Pancreas (tissue), 10 donors: ENCODE measurements around the gene RAP2A. TPM values are rescaled to one million over a fixed set of nuclear protein-coding genes. Genes with fewer than 3 reads are reported as not detected.

Source experiments
- ATAC-seq, 4 donors: fragments of 200-7000 bp; cut with Tn5 transposase; one replicate each; pipeline versions ENCODE4 v1.8.0 to v1.9.1; 2020; ENCODE audit warnings: mild to moderate bottlenecking in 4 of 4, moderate library complexity in 4 of 4
- DNase-seq, 6 donors: peaks; one replicate each; pipeline ENCODE4 v3.0.0-alpha.2; 2020
- FAIRE-seq: peaks from 2 replicates; lab custom pipeline; 2012; peaks lifted over from hg19 to GRCh38; lab: Jason Lieb, UNC
- H3K27ac ChIP-seq, 4 donors: fragments of 200-600 bp; sonication (generic); 1 replicate in 3 of 4; 2 replicates in 1 of 4; pipeline versions ENCODE4 v1.5.0 to v1.8.0; 2020
- H3K27me3 ChIP-seq, 4 donors: fragments of 200-600 bp; one replicate each; pipeline ENCODE4 v1.8.0; 2021
- H3K36me3 ChIP-seq, 3 donors: fragments of 200-600 bp; sonication (generic) in 1 of 3; one replicate each; pipeline versions ENCODE4 v1.5.0 to v1.8.0; 2020 to 2021
- H3K4me1 ChIP-seq, 3 donors: fragments of 200-600 bp; one replicate each; pipeline ENCODE4 v1.8.0; 2021
- H3K4me3 ChIP-seq, 4 donors: fragments of 200-600 bp; sonication (generic) in 2 of 4; one replicate each; pipeline versions ENCODE4 v1.5.0 to v1.8.0; 2020 to 2021
- H3K9me3 ChIP-seq, 4 donors: fragments of 200-600 bp; one replicate each; pipeline ENCODE4 v1.8.0; 2021
- CTCF ChIP-seq, 4 donors: fragments of 200-600 bp; sonication (generic) in 3 of 4; IDR thresholded peaks; one replicate each; pipeline versions ENCODE4 v1.5.0 to v1.8.0; 2021; ENCODE audit warnings: antibody characterized with exemption in 4 of 4
- WGBS, 2 donors: extraction: QIAGEN DNeasy Blood & Tissue Kit; methylation state at CpG; one replicate each; pipeline ENCODE4 v1.1.7; 2013; 5-methylcytosine and 5-hydroxymethylcytosine counted together
- intact Hi-C, 3 donors: fragments of 100-400 bp; cut with DNase I; formaldehyde crosslinking; loops; one replicate each; pipeline versions ENCODE4 v1.11.1 to v1.14.2; 2022
- polyA plus RNA-seq, 2 donors: library from polyadenylated mRNA; stranded (reverse); fragments of 200-250 nt; gene quantifications; one replicate each; pipeline ENCODE4 v1.2.3, GENCODE V29; 2013
- total RNA-seq, 6 donors: library from RNA; stranded (reverse); fragmentation: NEBNext Ultra II Directional in 4 of 6; extraction: Animal tissue kit (Norgen Biotek cat#: 25700) in 4 of 6; gene quantifications; one replicate each; pipeline versions ENCODE4 v1.2.1 to v1.2.4, GENCODE V29; 2021 to 2023
- donor health status: healthy with polysubstance abuse.
- donor health status: DM: no; HTN: no; CAD: no; lungs with moderate emphysema.
- donor health status: DM: no; HTN: no; CAD: no.
- donor health status: control.
- donor health status: control.
- donor health status: Bipolar disorder and iron deficiency.
- donor health status: DM: yes; HTN: yes; CAD: no.
- donor health status: DM: no; HTN: no; CAD: no.
- donor health status: DM: no; HTN: no; CAD: no.
- donor health status: DM: yes; HTN: yes; CAD: no.

The RAP2A gene
- total and polyA plus RNA-seq, 8 donors: 1.7 to 18.1 (median 5.0) TPM

DNA sequence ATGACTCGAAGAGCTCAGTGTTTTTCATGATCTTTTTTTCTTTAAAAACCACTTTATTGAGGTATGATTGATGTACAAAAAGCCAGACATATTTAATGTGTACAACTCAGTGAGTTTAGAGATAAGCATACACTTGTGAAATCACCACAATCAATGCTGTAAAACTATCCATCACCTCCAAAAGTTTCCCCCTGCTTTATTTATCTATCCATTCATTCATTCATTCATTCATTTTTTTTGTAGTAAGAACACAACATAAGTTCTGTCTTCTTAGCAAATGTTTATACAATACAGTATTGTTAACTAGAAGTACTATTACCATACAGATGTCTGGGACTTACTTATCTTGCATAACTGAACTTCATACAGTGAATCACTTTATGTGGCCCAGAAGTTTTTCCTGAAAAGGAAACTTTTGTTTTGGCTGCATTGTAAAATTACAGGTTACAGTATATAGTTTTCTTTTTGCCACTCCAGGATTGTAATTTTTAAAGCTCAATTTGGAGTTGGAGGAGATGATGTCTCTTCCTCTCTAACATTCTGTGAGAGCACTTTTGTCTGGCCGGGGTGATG lies 6.7 kb downstream of the RAP2A start:
- DNase-seq: no peak
- Histone ChIP-seq H3K27ac (no peak overlapping the region), H3K4me1 (peaks cover 0 to 3% (median under 1%) of the 10 kb centered on the region in 3 donors), H3K27me3 (no peaks in the 10 kb centered on the region), H3K4me3 (no peak overlapping the region), H3K9me3 (no peaks in the 10 kb centered on the region), H3K36me3 (no peaks in the 10 kb centered on the region)
- intact Hi-C loops: no loop called here
- no peak for FAIRE-seq
- WGBS, 2 donors: 56 to 60% methylated on average over 2 of the region's 2 CpGs
- TF ChIP-seq CTCF (IDR thresholded peaks at IDR 0.05): no peak
- ATAC-seq: no peak

- DNase-seq: no peak
- intact Hi-C loops: no loop called here
- Histone ChIP-seq H3K27ac (no peak overlapping the region), H3K4me1 (no peaks in the 10 kb centered on the region), H3K27me3 (no peaks in the 10 kb centered on the region), H3K4me3 (no peak overlapping the region), H3K9me3 (no peaks in the 10 kb centered on the region), H3K36me3 (no peaks in the 10 kb centered on the region)
- no peak for ATAC-seq
- no peak for TF ChIP-seq CTCF (IDR thresholded peaks at IDR 0.05)
- no peak for FAIRE-seq
These were observed 7.4 kb downstream of the RAP2A start for GRCh38 chr13:97441368-97441767.

DNA sequence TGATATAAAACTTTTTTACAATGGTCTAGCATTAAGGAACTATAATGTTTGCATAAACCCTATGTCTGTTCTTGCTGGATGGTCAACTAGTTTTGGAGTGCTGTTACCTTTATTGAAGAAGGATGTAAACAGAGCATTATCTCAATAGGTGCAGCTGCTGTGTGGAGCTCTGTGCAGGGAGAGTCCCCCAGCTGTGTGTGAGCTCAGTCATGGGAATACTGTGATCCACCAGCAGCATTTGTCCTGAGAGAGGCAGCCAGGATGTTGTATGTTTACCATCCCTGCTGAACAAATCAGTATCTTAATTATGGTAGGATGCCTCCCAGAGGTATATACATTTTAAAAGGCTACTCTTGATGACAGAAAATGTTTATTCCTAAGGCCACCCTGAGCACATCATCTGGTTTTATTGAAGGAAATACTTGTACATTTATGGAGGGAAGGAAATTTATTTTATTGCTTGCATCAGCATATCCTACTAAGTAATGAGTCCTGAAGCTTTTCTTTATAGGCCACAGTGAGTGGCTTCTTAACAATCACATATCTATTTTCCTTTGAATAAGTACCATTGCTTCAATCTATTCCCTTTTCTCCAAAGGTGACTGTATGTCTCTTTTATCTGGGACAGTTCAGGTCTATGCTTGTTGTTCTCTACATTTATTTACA lies 11.7 kb downstream of the RAP2A start:
- H3K9me3 ChIP-seq: no peaks in the 10 kb centered on the region
- H3K4me1 ChIP-seq: no peaks in the 10 kb centered on the region
- intact Hi-C loops: no loop called here
- no peak overlapping the region for H3K4me3 ChIP-seq
- ATAC-seq: no peak
- no peak for DNase-seq
- no peak for TF ChIP-seq CTCF (IDR thresholded peaks at IDR 0.05)
- no peaks in the 10 kb centered on the region for H3K36me3 ChIP-seq
- no peak for FAIRE-seq
- H3K27me3 ChIP-seq: no peaks in the 10 kb centered on the region
- H3K27ac ChIP-seq: no peak overlapping the region

DNA sequence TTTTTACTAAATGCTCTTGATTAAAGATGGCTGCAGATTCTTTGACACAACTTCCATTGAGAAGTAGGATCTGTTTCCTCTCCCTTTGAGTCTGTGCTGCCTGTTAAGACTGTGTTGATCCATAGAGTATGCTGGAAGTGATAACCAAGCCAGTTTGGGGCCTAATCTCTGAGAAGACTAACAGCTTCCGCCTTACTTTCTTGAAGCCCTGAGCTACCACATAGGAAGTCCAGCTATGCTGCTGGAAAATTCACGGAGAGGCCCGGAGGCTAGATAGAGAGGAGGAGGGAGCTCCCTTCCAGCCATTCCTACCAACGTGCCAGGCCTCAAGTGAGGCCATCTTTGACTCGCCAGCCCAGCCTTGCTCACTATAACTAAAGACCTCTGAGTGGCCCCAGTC lies 12.5 kb downstream of the RAP2A start:
- Histone ChIP-seq H3K4me1 (no peaks in the 10 kb centered on the region), H3K27me3 (no peaks in the 10 kb centered on the region), H3K36me3 (no peaks in the 10 kb centered on the region), H3K27ac (no peak overlapping the region), H3K9me3 (no peaks in the 10 kb centered on the region), H3K4me3 (no peak overlapping the region)
- FAIRE-seq: no peak
- DNase-seq: no peak
- TF ChIP-seq CTCF (IDR thresholded peaks at IDR 0.05): no peak
- intact Hi-C loops: no loop called here
- 91 to 96% methylated on average over 5 of the region's 5 CpGs for WGBS, 2 donors
- ATAC-seq: no peak

- ATAC-seq (no peak), DNase-seq (no peak), FAIRE-seq (no peak)
- Histone ChIP-seq H3K4me1 (no peaks in the 10 kb centered on the region), H3K27ac (no peak overlapping the region), H3K9me3 (no peaks in the 10 kb centered on the region), H3K36me3 (no peaks in the 10 kb centered on the region), H3K27me3 (no peaks in the 10 kb centered on the region), H3K4me3 (no peak overlapping the region)
- 88 to 90% methylated on average over 5 of the region's 5 CpGs for WGBS, 2 donors
- intact Hi-C loops: no loop called here
- TF ChIP-seq CTCF (IDR thresholded peaks at IDR 0.05): no peak
These were observed 14.7 kb downstream of the RAP2A start for GRCh38 chr13:97448503-97449251.
